HG03066 (cell line): ENCODE measurements around the gene KCNH3.
"Not testable (repeated sequence)": the region's sequence is repeated elsewhere in the genome, so short reads cannot be mapped to it uniquely, and the experiment has no call there.

Experiments
- ATAC-seq: cut with Tn5 transposase; IDR thresholded peaks from one replicate; pipeline ENCODE4 v1.9.1; 2021; ENCODE audit warnings: low read depth; ENCODE audit not compliant: unreplicated experiment

The KCNH3 gene

DNA sequence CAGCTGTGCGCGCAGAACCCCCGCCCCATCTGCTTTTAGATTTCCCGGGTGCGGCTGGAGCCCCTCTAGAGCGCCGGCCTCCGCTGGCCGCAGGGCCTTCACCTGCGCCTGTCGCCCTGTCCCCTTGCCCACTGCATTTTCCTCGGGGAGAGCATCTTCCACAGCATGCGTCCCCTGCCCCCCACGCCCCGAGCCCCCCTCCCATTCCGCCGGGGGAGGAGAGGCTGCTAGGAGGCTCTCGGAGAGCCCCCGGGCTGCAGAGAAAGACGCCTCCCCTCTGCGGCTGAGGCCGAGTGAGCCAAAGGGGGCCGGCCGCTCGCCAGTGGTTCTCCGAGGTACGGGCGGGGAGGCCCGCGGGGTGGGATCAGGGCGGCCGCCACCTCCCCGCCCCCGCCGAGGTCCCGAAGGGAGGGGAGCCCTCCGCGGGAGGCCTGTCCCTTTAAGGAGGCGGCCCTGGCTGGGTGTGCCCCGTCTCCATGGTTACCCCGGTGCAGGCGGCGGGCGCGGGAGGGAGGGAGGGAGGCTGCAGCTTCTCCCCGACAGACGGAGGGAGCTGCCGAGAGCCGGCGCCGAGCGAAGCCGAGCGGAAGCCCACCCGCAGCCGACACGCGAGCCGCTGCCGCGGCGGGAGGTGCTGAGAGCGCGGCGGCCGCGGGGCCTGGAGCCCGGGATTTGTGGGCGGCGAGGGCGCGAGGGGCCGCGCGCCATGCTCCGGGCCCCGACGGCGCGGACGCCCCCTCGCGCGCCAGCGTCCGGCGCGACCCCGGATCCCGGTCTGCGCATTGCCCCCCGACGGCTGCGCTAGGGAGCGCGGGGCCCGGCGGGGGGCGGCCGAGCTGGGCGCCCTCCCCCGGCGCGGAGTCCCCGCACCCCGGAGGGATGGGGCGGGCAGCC lies at the start of gene KCNH3:
Gene KCNH3, plus strand, starts transcription at position 521 of the 894 bp plus-strand sequence. CDS start 387 bp downstream, outside the sequence.
- ATAC-seq = no peak

DNA sequence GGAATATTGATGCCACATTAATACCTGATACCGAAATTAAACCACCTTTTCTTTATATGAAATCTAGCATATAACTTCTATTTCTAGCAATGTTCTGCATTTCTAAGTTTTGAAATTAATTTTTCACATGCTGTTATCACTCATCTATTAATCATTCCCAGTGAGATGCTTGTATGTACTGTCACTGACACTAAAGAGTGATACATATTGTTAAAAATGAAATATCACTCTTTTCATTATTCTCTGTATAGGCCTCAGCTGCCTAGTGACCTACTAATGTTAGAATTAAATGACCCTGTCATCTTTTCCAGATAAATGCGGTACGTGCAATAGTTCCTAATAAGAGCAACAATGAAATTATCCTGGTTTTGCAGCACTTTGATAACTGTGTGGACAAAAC lies 49.7 kb upstream of the KCNH3 start:
- no peak for ATAC-seq

DNA sequence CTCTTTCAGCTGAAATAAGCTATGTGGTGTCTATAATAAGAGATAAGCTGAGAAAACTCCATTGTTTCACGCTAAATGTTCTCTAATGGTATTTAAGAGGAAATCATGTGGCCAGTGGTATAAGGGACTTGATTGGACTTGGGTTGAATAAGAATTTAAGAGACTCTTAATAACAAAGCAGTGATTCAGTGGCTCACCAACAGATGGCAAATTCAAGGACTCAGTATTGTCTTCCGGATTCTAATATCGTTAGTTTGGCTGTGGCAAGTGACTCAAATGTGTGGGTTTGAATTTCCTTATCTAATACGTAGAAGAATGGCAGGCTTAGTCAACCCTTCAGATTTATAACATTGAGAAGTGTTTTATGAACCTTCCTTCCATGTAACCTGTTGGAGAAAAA lies 49.1 kb upstream of the KCNH3 start:
- ATAC-seq = no peak

- no peak for ATAC-seq
Observed at GRCh38 chr12:49491823-49492222, 47.0 kb upstream of the KCNH3 start.

DNA sequence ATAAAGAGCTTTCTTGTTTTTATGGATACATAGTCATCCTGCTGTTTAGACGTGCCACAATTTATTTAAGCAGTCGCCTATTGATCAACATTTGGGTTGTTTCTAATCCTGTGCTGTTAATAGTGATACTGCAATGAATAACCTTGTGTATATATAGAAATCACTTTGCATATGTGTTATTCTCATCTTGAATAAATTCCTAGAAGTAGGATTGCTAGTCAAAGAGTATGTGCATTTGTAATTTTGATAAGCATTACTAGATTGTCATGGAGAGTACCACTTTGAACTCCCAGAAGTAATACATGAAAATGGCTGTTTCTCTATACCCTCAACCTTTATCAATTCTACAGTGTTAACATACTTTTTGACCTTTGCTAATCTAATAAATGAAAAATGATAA lies 44.9 kb upstream of the KCNH3 start:
- no peak for ATAC-seq

- no peak for ATAC-seq
Observed at GRCh38 chr12:49496417-49497360, 42.1 kb upstream of the KCNH3 start.

DNA sequence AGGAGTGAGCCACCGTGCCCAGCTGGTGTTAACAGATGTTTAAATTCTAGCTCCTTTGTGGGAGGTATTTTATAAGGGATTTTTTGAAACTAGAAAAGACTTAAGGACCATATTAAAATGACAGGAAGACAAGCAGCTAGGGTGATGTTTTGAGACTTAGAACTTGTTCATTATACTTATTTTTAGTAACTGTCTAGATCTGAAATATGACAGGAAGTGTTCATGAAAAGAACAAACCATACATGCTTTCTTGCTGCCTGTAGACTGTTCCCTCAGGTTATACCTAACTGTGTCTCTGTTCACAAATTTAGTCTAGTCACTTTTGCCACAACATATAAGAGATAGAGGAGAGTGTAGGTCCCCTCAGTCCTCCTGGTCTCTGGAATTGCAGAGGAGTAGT lies 36.9 kb upstream of the KCNH3 start:
- ATAC-seq = no peak

DNA sequence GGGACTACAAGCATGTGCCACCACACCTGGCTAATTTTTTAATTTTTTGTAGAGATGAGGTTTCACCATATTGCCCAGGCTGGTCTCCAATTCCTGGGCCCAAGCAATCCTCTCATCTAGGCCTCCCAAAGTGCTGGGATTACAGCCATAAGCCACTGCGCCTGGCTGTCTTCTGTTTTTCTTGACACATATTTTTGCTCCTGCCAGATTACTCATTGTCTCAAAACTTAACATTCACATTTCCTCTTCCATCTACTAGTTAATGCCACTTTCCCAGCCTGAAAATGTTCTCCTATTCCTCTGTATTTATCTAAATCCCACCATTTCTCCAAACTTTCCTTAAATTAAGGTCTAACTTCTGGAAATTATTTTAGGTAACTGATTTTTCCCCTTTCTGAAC lies 36.2 kb upstream of the KCNH3 start:
- ATAC-seq = no peak

DNA sequence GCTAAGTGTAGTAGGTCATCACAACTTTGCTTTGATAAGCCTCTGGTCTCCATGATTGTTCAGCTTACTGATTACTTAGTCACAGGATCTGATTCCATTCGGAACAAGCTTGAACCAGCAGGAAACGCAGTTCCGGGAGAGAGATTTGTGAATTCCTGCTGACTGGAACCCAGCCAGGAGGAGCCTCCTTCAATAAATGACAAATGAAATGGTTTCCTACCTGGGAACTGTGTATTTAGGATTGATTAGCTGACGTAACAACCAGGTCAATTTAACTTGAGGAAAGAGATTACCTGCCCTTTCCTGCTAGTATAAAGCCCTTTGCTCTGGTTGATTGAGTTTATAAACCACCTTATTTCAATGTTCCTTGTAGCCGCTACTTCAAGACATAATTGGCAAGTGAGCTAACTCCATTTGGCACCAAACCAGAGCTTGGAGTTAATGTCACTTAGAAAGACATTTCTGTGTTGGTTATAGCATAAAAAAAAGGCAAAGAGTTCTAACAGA lies 35.1 kb upstream of the KCNH3 start:
- no peak for ATAC-seq

GRCh38 chr12:49505672-49506071 lies 33.2 kb upstream of the KCNH3 start:
- no peak for ATAC-seq

- ATAC-seq = no peak
Observed at GRCh38 chr12:49507139-49507538, 31.7 kb upstream of the KCNH3 start.

GRCh38 chr12:49509681-49510080 lies 29.1 kb upstream of the KCNH3 start:
- ATAC-seq = not testable (repeated sequence)

GRCh38 chr12:49511410-49511809 lies 27.4 kb upstream of the KCNH3 start:
- no peak for ATAC-seq

DNA sequence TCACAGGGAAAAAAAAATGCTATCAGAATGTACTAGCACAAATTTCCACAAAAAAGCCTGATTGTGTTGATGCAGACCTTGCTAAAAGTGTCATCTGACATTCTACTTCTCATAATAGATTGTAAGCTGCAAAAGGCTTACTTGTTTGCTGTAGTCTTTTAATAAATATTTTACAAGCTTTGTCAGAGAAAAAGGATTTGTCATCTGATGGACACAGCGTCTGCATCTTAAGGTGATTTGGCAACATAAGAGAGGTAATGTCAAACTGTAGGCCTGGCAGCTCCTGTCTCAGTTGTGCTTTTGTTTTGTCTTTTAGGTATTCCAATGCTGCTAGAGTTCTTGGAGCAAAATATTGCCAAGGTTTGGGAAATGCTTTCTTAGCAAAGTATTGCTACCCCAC lies 26.3 kb upstream of the KCNH3 start:
- ATAC-seq = no peak

DNA sequence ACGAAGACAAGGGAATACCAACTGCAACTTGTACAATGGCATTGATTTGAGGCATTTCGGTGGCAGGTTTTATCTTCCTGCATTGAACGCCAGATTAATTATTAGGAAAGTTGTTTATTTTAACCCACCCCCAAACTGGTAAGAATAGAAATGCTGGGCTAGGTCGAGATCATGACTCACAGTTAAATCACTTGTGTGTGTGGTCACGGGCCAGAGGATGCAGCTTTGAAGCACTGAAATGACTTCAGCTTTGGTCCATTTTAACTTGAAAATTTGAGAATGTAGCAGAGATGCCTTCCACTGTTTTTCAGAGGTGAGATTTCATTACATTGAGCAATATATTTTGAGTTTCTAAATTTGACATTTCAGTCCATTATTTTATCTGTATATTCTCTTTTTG lies 23.6 kb upstream of the KCNH3 start:
- ATAC-seq = no peak

DNA sequence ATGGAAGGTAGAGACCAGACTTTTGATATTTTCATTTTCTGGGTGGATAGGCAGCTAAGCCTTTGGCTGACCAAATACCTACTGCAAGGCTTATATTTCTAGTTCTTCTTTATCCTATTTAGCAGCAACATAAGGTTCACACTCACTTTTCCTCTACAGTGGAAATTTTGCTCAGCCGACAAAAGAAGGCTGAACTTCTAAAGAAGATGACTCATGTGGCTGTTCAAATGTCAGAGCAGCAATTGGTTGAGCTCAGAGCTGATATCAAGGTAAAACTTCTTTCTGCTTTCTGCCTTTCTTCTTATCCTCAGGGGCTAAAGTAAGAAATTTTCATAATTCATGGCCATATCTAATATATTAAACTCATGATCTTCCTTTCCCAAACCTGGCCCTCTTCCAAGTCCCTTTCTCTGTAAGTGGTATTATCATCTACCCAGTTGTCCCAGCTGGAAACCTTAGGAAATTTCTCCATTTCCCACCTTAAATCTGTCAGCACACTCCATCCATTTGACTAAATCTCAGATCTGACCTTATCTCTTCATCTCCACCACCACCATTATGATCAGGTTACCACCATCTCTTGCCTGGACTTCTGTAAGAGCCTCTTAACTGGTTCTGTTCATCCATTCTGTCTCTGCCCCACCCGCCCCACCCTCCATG lies 19.8 kb upstream of the KCNH3 start:
- no peak for ATAC-seq

GRCh38 chr12:49519574-49519936 lies 19.3 kb upstream of the KCNH3 start:
- ATAC-seq = no peak

- no peak for ATAC-seq
Observed at GRCh38 chr12:49521389-49521788, 17.4 kb upstream of the KCNH3 start.

- no peak for ATAC-seq
Observed at GRCh38 chr12:49524660-49525324, 14.0 kb upstream of the KCNH3 start.

DNA sequence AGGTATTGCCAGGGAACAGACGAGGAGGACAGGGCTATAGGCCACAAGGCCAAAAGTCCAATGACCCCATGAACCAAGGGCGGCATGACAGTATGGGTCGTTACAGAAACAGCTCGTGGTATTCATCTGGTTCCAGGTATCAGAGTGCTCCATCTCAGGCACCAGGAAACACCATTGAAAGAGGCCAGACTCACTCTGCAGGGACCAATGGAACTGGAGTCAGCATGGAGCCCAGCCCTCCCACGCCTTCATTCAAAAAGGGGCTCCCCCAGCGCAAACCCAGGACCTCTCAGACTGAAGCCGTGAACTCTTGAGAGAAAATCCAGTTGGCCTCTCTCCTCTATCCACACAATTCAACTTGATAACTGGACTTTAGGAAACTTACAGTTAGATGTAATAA lies 12.9 kb upstream of the KCNH3 start:
- no peak for ATAC-seq
